Lower leg skin (tissue), 3 donors: Measurements from ENCODE around the gene NLRX1.

ENCODE experiments used
- POLR2A ChIP-seq, 2 donors: fragments of 450-650 bp; IDR thresholded peaks; one replicate each; pipeline ENCODE4 v1.6.1; 2016 to 2017; ENCODE audit warnings: antibody characterized with exemption in 2 of 2, mild to moderate bottlenecking in 1 of 2, moderate library complexity in 1 of 2
- TF ChIP-seq, protein P1 (sequence below), 3 donors: fragments of 450-650 bp; IDR thresholded peaks; one replicate each; pipeline ENCODE4 v1.5.1; 2016; ENCODE audit warnings: antibody characterized with exemption in 3 of 3, mild to moderate bottlenecking in 3 of 3, moderate library complexity in 2 of 3

DNA sequence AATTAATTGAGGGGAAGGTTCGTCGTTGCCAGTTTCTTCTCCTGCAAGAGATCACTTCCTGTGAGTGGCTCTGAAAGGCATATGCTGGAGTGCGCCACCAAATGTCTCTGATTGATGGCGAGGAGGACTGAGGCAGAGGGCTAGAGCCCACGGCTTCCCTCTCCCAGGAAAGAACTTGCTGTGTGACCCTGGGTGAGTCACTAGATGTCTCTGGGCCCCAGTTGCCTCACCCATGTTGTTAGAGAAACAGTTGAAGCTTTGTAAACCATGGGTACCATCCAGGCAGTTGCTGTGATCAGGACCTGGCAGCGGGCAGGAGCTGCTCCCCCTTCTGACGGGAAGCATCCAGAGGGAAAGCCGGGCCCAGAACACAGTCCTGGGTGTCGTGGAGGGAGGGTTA is 16.5 kb upstream of the NLRX1 start:
- TF ChIP-seq, protein P1, sequence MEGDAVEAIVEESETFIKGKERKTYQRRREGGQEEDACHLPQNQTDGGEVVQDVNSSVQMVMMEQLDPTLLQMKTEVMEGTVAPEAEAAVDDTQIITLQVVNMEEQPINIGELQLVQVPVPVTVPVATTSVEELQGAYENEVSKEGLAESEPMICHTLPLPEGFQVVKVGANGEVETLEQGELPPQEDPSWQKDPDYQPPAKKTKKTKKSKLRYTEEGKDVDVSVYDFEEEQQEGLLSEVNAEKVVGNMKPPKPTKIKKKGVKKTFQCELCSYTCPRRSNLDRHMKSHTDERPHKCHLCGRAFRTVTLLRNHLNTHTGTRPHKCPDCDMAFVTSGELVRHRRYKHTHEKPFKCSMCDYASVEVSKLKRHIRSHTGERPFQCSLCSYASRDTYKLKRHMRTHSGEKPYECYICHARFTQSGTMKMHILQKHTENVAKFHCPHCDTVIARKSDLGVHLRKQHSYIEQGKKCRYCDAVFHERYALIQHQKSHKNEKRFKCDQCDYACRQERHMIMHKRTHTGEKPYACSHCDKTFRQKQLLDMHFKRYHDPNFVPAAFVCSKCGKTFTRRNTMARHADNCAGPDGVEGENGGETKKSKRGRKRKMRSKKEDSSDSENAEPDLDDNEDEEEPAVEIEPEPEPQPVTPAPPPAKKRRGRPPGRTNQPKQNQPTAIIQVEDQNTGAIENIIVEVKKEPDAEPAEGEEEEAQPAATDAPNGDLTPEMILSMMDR (IDR thresholded peaks at IDR 0.05) = no peak
- TF ChIP-seq POLR2A (IDR thresholded peaks at IDR 0.05) = no peak
